Measurements from ENCODE around the gene ENTPD6. TPM values are rescaled to one million over a fixed set of nuclear protein-coding genes. Genes with fewer than 3 reads are reported as not detected.

The ENTPD6 gene
- total RNA-seq, 2 experiments from 2014 or later, result 45.3 to 49.6 TPM

DNA sequence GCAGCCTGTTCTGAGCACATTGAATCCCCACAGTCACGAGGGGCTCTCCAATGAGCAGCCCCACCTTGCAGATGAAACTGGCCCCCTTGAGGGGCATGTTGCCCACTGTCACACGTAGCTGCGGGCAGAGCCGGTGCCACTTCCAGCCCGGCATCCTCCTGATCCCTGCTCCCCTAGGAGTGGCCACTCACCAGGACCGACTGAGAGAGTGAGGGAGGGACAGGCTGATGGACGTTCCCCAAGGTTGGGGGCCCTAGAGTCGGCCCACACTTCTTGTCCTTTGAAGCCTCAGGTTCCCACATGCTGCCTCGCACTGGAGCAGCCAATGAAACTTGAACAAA lies 10.5 kb downstream of the ENTPD6 start:
- POLR2A ChIA-PET, result no interaction called here
- CTCF ChIA-PET, result no interaction called here

- POLR2A ChIA-PET, result no interaction called here
- CTCF ChIA-PET, result no interaction called here
Observed at GRCh38 chr20:25206548-25206947, 11.0 kb downstream of the ENTPD6 start.

DNA sequence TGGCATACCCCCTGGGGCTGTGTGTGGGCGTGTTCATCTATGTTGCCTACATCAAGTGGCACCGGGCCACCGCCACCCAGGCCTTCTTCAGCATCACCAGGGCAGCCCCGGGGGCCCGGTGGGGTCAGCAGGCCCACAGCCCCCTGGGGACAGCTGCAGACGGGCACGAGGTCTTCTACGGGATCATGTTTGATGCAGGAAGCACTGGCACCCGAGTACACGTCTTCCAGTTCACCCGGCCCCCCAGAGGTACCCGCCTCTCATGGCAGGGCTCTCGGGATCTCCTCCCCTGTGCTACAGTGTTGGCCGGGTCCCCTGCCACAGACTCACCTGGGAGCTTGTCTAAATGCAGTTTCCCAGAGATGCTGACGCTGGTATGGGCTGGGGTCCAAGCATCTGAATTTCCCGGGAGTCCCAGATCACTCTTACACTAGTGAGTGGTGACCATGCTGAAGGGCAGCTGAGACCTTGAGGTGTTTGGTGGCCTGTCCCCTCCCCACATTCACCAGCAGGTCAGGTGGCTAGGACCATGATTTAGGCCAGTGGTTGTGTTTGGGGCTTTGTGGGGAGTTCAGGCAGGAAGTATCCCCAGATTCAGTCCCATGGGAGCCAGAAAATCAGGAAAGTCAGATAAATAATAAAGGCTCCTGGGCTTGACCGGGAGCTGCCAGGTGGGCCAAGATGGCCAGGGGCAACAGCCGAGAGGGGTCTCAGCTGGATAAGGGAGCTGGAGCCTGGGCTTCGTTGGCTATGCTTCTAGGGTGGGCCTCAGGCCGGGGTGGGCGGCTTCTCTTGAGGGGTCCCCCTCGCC lies 11.8 kb downstream of the ENTPD6 start:
- ChIA-PET CTCF (no interaction called here), POLR2A (no interaction called here)

DNA sequence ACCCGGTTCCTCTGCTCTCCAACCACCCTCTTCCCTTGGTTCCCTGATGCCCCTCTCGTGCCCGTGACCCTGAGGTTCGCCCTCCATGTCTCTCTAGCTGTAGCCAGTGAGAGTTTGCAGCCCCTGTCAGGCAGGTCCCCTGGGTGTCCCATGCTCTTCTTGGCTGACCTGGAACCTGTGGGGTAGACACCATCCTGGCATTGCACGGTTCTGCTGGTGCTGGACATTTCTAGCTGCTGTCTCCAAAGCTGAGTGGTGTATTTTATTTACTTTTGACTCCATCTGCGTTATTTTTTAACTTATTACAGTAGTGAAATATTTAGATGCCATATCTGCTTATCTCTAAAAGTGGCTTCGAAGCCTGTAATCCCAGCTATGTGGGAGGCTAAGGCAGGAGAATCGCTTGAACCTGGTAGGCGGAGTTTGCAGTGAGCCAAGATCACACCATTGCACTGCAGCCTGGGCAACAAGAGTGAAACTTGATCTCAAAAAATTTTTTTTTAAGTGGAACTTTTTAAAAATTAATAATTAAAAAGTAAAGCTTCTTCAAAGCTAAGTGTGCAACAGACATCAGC lies 12.5 kb downstream of the ENTPD6 start:
- POLR2A ChIA-PET, result no interaction called here
- CTCF ChIA-PET, result interaction anchor here (1.3 kb wide), 1 partner anchor 190 kb away, joined by 3 read pairs; no protein-coding TSS in a partner anchor

DNA sequence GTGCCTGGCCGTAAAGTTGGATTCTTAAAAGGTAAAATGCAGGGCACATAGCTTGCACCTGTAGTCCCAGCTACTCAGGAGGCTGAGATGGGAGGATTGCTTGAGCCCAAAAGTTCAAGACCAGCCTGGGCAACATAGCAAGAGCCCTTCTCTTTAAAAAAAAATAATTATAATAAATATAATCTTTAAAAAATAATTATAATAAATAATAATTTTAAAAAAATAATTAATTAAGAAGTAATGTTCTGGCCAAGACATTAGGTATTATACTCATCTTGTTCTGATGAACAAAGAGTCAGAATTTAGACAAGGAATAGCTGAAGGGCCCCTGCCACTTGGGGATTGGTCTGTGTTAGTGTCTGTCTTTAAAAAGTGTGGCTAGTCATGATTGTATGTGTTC lies 13.9 kb downstream of the ENTPD6 start:
- ChIA-PET POLR2A (no interaction called here), CTCF (interaction anchor here (1.3 kb wide), 1 partner anchor 189 kb away, joined by 3 read pairs; no protein-coding TSS in a partner anchor)

DNA sequence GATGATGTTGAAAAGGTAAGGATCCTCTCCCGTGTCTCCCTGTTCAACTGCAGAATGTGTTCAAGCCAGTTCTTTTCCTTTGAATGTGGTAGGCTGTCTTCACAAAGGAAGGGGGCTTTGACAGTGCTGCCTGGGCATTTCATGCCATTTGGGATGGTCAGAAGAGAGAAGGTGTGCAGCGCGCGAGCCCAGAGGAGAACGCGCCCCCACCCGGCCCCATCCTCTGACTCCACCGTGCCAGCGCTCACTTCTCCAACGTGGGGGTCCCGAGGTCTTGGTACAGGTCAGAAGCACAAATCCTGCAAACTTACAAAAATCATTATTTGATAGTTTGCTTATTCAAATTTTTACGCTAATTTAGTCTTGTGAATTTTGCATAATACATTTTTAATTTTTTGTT lies 14.4 kb downstream of the ENTPD6 start:
- POLR2A ChIA-PET, result no interaction called here
- CTCF ChIA-PET, result no interaction called here

DNA sequence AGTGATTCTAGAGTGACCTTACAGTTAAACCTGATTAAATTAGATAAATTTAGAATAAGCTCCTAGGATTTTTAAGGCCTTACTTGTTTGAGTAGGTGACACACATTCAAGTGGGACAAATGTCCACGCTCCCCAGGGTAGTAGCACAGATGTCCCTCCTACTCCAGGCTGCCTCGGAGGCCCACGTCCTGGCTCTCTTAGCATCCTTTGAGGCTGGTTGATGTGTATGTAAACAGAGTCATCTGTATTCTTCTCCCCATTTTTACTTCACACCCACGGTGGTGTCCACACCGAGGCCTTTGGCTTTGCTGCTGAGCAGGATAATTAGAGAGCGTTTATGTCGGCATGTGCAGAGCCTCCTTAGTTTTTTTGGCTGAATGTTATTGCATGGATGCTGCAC lies 15.8 kb downstream of the ENTPD6 start:
- POLR2A ChIA-PET, result no interaction called here

GRCh38 chr20:25212242-25212641 lies 16.7 kb downstream of the ENTPD6 start:
- POLR2A ChIA-PET, result no interaction called here
- CTCF ChIA-PET, result no interaction called here

More for the DNA sequence above, 15.8 kb downstream of the ENTPD6 start:
- CTCF ChIA-PET, result no interaction called here

DNA sequence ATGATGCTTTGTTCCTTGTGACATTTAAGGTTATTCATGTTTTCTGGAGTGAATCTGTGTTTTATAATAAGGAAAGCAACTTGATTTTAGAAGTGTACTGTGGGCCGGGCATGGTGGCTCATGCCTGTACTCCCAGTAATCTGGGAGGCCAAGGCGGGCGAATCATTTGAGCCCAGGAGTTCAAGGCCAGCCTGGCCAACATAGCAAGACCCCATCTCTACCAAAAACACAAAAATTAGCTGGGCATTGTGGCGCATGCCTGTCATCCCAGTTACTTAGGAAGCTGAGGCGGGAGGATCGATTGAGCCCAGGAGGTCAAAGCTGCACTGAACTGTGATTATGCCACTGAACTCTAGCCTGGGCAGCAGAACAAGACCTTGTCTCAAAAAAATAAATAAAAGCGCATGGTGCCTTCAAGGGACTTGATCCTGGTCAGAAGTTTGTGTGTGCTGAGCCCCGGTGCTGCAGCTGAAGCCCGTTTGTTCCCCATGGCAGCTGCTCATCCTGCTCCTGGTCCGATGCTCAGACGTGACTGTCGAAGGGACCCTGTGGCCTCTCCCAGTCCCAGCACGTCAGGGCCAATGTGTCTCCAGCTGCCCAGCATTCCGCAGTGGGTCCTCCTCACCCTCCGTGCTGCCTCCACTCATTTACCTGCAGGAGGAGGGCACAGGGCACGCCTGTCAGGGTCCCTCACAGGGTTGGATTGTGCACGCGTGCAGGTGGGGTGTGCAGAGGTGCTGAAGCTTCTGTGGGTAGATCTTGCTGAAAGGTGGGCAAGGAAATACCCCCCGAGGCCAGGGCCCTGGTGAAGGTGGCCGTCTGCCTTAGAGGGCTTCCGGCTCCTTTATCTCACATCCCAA lies 18.3 kb downstream of the ENTPD6 start:
- ChIA-PET POLR2A (no interaction called here), CTCF (interaction anchor here (0.6 kb wide), 1 partner anchor 507 kb away, joined by 5 read pairs; no protein-coding TSS in a partner anchor)

DNA sequence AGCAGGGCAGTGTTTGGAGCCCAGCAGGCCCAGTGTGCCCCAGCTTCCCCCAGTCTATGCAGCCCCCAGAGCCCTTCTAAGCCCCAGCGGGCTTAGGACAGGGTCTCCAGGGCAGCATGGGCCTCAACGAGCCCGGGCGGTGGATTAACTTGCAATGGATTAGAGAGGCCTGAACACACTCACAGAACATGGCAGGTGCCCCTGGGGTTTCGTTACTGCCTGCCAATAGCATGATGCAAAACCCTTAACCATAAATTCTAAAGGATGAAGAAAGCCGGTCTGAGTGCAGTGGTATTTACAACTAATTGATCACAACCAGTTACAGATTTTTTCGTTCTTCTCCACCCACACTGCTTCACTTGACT lies 18.9 kb downstream of the ENTPD6 start:
- POLR2A ChIA-PET, result no interaction called here
- CTCF ChIA-PET, result no interaction called here

- POLR2A ChIA-PET, result no interaction called here
- CTCF ChIA-PET, result no interaction called here
Observed at GRCh38 chr20:25214819-25215218, 19.3 kb downstream of the ENTPD6 start.

- ChIA-PET CTCF (no interaction called here), POLR2A (no interaction called here)
Observed at GRCh38 chr20:25215521-25215920, 20.0 kb downstream of the ENTPD6 start.

GRCh38 chr20:25216199-25216945 lies 20.9 kb downstream of the ENTPD6 start:
- POLR2A ChIA-PET, result no interaction called here
- CTCF ChIA-PET, result no interaction called here

- ChIA-PET POLR2A (no interaction called here), CTCF (no interaction called here)
Observed at GRCh38 chr20:25217161-25218108, 21.9 kb downstream of the ENTPD6 start.

DNA sequence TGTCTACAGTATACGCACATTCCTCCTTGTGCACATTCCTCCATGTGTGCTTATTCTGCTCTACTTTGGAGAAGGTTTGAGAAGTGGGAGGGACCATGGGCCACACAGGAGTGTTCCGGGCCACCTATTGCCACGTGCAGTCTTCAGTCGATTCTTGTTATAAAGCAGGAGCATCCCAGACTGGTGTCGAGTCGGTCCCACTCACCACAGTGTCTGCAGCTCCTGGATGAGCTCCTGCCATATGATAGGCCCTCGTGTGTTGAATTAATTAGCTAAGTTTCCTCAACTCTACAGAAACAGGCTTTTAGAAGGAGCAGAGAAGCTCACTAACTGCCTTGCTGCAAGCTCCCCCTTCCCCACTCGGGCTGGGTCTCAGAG lies 22.6 kb downstream of the ENTPD6 start:
- ChIA-PET CTCF (no interaction called here), POLR2A (no interaction called here)

GRCh38 chr20:25218492-25218891 lies 23.0 kb downstream of the ENTPD6 start:
- ChIA-PET POLR2A (no interaction called here), CTCF (no interaction called here)

DNA sequence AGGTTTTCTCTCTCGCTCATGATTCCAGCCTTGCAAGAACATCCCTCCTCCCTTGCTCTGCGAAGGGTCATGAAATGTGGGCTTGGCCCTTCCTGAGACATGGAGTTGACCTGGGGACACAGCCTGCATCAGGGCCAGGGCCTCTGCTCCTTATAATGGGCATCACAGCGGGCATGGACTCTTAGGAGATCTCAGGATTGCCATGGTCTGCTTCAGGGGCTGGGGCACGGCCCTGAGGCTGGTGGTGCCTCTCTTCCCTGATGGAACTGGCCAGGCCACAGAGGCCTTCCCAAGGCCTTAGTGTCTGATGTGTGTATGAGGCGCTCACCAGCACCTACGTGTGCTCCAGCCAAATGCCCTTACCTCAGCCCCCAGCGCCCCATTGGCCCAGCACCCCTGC lies 23.9 kb downstream of the ENTPD6 start:
- POLR2A ChIA-PET, result no interaction called here
- CTCF ChIA-PET, result no interaction called here

GRCh38 chr20:25220021-25220730 lies 24.7 kb downstream of the ENTPD6 start:
- CTCF ChIA-PET, result no interaction called here
- POLR2A ChIA-PET, result no interaction called here

Measured in activated CD8-positive, alpha-beta memory T cell treated with anti-CD3 and anti-CD28 coated beads for 36 hours (primary cell).